Measurements from ENCODE around the gene PRDX3.
"Not testable (repeated sequence)": the region's sequence is repeated elsewhere in the genome, so short reads cannot be mapped to it uniquely, and the experiment has no call there.

PRDX3 gene

GRCh38 chr10:119205894-119206602 lies 27.4 kb upstream of the PRDX3 start:
- peak; percentile 34 for DNase-seq

- no peak for DNase-seq
Observed at GRCh38 chr10:119203006-119203405, 24.4 kb upstream of the PRDX3 start.

DNA sequence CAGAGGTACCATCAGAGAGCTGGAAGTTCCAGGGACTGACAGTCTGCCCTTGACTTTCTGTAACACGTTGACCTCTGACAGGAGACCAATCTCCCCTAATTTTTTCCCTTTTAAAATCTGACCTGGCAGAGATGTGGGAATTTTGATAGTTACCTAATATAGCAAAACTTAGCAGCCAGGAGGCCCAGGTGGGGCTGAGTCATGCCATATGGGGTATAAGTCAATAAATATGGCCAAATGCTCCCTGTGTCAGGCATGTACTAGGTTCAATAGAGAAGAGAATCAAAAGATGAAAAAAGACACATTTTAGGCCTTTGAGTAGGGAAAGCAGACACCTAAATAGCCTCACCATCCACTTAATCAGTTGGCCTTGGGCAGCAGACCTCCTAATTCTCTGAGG lies 22.6 kb upstream of the PRDX3 start:
- DNase-seq: no peak

DNA sequence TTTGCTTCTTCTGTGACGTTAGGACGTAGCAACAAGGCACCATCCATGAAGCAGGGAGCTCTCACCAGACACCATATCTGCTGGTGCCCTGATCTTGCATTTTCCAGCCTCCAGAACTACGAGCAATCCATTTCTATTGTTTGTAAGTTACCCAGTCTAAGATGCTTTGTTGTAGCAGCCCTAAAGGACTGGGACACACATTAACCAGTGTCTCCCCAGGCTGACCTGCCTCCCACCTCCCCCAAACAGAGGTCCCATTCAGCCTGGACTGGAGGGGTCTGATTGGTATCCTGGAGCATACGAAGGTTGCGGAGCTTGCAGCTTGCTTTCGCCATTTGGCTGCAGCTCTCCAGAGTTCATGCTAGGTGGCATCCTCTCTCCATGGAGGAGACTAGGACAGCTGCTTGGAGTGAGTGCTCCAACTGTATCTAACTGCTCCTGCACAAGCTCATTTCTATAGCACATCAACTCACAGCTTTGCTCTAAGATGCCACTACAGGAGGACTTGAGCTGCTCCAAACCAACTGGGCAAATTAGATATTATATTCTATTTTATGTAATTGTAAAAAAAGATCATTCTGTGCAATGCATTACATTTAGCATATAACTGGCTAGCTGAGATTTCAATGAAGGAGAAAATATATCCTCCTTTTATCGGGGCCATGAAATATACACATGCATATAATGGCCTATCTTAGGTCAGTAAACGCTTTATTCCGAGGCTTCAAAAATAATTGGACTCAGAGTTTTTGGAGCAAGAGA lies 20.8 kb upstream of the PRDX3 start:
- peak; percentile 21 for DNase-seq

GRCh38 chr10:119198438-119198837 lies 19.8 kb upstream of the PRDX3 start:
- peak; percentile 25 for DNase-seq

DNA sequence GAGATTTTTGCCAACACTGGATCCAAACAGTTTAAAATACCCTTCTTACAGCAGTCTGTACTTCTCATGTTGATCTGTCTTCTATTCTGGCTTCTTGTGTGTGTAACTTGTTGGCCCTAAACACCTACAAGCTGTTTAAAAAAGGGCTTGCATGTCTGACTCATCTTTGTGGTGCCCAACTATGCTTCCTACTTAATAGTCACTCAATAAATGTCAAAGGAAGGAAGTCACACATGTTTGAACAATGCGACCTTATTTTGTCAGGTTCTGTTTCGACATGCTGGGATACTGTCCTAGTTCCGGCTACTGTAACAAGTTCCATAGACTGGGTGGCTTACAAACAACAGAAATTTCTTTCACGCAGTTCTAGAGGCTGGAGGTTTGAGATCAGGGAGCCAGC lies 19.3 kb upstream of the PRDX3 start:
- DNase-seq: no peak

DNA sequence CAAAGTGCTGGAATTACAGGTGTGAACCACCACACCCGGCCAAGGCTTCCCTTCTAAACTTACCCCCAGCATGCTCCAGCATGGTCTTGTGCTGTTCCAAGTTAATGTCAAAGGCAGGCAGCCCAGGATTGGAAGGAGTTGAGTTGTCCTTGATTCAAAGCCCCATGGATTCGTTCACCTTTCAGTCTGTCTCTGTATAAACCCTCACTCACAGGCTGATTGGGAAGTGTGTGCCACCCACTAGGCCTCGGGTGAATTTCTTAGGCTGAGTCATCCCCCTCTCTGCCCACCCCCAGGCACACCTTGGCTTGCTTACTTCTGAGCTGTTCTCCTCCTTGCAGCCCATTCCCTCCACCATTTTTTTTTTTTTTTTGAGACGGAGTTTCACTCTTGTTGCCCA lies 13.3 kb upstream of the PRDX3 start:
- no peak for DNase-seq

DNA sequence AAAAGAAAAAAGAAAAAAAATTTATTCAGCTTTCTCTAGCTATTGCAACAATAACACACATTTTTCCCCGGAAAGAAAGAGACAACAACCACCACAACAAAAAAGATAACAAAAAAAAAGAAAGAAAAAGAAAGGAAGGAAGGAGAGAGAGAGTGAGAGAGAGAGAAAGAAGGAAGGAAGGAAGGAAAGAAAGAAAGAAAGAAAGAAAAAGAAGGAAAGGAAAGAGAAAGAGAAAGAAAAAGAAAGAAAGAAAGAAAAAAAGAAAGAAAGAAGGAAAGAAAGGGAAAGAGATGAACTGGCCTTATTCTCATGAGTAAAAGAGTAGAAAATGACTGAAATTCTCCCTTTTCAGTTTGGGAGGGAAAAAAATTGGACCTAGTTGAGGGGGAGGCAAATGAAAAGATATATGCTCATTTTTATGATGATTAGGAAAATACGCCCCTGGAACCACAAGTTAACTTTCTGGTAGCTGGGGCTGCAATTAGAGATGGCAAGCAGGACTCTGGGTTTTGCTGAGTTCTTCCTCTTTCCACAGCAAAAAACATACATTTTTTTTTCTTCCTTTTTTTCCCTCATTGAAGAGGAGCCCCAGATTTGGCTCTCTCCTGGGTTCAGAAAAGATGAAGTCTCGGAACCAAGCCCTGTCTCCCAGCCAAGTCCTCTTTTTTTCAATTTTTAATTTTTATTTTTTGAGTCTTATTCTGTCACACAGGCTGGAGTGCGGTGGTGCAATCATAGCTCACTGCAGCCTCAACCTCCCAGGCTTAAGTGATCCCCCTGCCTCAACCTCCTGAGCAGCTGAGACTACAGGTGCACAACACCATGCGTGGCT lies 12.6 kb upstream of the PRDX3 start:
- no peak for DNase-seq

GRCh38 chr10:119190353-119190752 lies 11.7 kb upstream of the PRDX3 start:
- DNase-seq: no peak

- DNase-seq: no peak
Observed at GRCh38 chr10:119189811-119190282, 11.2 kb upstream of the PRDX3 start.

GRCh38 chr10:119183664-119184412 lies 5.2 kb upstream of the PRDX3 start:
- DNase-seq: no peak

GRCh38 chr10:119180850-119181400 lies 2.3 kb upstream of the PRDX3 start:
- DNase-seq: not testable (repeated sequence)

GRCh38 chr10:119177708-119178371 lies 772 bp downstream of the PRDX3 start:
- peak; percentile 22 for DNase-seq

DNA sequence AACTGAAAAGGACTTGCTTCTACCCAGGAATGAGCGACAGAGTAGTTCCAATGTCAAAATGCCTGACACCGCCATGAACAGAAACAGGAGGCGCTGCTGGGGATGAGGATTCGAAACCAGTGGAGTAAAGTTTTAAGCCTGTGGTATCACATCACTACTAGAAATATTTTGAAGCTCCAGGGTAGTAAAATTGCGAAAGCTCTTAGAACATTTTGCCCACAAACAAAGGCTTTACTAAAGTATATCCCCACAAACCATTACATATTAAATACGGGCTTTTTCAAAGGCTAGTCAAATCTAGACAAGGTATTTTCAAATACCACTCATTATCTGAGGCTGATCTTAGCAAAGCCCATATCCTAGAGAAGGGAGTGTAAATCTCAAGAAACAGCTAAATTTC lies 2.4 kb downstream of the PRDX3 start:
- no peak for DNase-seq

- DNase-seq: no peak
Observed at GRCh38 chr10:119174109-119174508, 4.5 kb downstream of the PRDX3 start.

GRCh38 chr10:119167041-119167440 lies 11.6 kb downstream of the PRDX3 start:
- DNase-seq: no peak

GRCh38 chr10:119166564-119166963 lies 12.0 kb downstream of the PRDX3 start:
- DNase-seq: no peak

- DNase-seq: no peak
Observed at GRCh38 chr10:119166118-119166500, 12.5 kb downstream of the PRDX3 start.

- DNase-seq: peak; percentile 80
Observed at GRCh38 chr10:119165171-119166117, 13.2 kb downstream of the PRDX3 start, which contains the start of gene SFXN4. Gene SFXN4, minus strand, starts transcription at chr10:119165714. Its CDS starts 67 bp downstream, at chr10:119165647.

- no peak for DNase-seq
Observed at GRCh38 chr10:119162452-119163092, 16.0 kb downstream of the PRDX3 start.
